Mesothelial cell of epicardium (in vitro differentiated cells): ENCODE measurements around the gene PDZD8. TPM values are rescaled to one million over a fixed set of nuclear protein-coding genes. Genes with fewer than 3 reads are reported as not detected.
A peak's percentile ranks its signal among the peaks of the same experiment; 100 is the strongest.

Experiments
- DNase-seq, 2 experiments: peaks; one replicate each; pipeline ENCODE4 v3.0.0; 2021; ENCODE audit warnings: low spot score in 2 of 2; ENCODE audit not compliant: unreplicated experiment in 2 of 2
- H3K27ac Mint-ChIP-seq: 2 replicates; pipeline ENCODE4 v1.8.0; 2021; ENCODE audit warnings: mixed read lengths
- H3K27me3 Mint-ChIP-seq: 2 replicates; pipeline ENCODE4 v1.8.0; 2021; ENCODE audit warnings: low read depth, mixed read lengths
- H3K36me3 Mint-ChIP-seq: 2 replicates; pipeline ENCODE4 v1.8.0; 2021; ENCODE audit warnings: mixed read lengths
- H3K4me1 Mint-ChIP-seq: 2 replicates; pipeline ENCODE4 v1.8.0; 2021; ENCODE audit warnings: mixed read lengths
- H3K4me3 Mint-ChIP-seq: 2 replicates; pipeline ENCODE4 v1.8.0; 2021; ENCODE audit warnings: mild to moderate bottlenecking, moderate library complexity, mixed read lengths
- H3K9me3 Mint-ChIP-seq: 2 replicates; pipeline ENCODE4 v1.8.0; 2021; ENCODE audit warnings: mixed read lengths
- total RNA-seq: library from RNA; stranded (reverse); gene quantifications from 3 replicates; pipeline ENCODE4 v1.2.1, GENCODE V29; 2021
- TF ChIP-seq, protein P1 (sequence below): fragments of 200-600 bp; sonication (generic); IDR thresholded peaks from one replicate; pipeline ENCODE4 v1.5.0; 2021; ENCODE audit warnings: antibody characterized with exemption; ENCODE audit not compliant: unreplicated experiment

Gene PDZD8, protein sequence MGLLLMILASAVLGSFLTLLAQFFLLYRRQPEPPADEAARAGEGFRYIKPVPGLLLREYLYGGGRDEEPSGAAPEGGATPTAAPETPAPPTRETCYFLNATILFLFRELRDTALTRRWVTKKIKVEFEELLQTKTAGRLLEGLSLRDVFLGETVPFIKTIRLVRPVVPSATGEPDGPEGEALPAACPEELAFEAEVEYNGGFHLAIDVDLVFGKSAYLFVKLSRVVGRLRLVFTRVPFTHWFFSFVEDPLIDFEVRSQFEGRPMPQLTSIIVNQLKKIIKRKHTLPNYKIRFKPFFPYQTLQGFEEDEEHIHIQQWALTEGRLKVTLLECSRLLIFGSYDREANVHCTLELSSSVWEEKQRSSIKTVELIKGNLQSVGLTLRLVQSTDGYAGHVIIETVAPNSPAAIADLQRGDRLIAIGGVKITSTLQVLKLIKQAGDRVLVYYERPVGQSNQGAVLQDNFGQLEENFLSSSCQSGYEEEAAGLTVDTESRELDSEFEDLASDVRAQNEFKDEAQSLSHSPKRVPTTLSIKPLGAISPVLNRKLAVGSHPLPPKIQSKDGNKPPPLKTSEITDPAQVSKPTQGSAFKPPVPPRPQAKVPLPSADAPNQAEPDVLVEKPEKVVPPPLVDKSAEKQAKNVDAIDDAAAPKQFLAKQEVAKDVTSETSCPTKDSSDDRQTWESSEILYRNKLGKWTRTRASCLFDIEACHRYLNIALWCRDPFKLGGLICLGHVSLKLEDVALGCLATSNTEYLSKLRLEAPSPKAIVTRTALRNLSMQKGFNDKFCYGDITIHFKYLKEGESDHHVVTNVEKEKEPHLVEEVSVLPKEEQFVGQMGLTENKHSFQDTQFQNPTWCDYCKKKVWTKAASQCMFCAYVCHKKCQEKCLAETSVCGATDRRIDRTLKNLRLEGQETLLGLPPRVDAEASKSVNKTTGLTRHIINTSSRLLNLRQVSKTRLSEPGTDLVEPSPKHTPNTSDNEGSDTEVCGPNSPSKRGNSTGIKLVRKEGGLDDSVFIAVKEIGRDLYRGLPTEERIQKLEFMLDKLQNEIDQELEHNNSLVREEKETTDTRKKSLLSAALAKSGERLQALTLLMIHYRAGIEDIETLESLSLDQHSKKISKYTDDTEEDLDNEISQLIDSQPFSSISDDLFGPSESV
- 26.3 to 29.2 TPM (median 27.3 TPM) in 3 replicates for total RNA-seq

DNA sequence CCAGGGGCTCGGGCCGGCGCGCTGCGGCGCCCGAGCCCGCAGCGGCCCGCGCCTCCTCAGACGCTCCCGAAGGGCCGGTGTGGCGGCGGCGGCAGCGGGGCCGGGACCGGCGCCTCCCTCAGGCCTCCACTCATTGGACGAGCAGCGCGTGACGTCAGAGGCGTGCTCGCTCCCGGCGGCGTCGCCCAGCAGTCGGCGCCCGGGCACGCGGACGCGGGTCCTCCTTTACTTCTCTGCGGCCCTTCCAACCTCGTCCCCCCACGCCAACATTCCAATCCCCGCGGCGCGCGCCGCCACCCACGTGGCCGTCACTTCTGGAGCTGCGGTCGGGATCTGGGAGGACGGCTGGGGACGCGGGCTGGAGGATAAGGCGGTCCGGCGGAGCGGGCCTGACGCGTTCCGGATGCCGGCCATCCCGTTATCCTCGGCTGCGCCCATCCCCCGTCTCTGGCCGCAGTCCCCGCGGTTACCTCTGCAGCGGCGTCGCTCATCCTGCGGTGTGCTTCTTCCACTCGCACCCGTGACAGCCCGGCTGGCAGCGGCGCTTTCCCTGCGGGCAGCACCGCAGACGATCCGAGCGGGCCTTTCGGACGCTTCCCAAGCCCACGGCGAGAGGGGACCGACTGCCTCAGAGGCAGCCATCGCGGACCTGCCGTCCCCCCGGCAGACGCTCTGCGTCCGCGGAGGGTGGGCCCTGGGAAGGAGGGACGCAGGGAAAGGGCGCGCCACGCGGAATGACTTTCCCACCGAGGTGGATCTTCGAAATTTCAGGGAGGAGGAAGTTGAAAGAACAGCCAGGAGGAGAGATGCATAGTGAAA is at the start of gene PDZD8:
PDZD8 (minus strand) TSS at position 81 of the 819 bp plus-strand sequence. CDS start 213 bp downstream, outside the sequence.
- Mint-ChIP-seq H3K36me3 (no peaks in the 10 kb centered on the region), H3K27ac (peak within 1 kb of the TSS; percentile 91), H3K4me3 (peak within 1 kb of the TSS; percentile 88), H3K9me3 (no peaks in the 10 kb centered on the region), H3K4me1 (peaks cover 30% of the 10 kb centered on the region), H3K27me3 (peaks cover 37% of the 10 kb centered on the region)
- peak; percentile 91 to 96 for DNase-seq
- TF ChIP-seq, protein P1, sequence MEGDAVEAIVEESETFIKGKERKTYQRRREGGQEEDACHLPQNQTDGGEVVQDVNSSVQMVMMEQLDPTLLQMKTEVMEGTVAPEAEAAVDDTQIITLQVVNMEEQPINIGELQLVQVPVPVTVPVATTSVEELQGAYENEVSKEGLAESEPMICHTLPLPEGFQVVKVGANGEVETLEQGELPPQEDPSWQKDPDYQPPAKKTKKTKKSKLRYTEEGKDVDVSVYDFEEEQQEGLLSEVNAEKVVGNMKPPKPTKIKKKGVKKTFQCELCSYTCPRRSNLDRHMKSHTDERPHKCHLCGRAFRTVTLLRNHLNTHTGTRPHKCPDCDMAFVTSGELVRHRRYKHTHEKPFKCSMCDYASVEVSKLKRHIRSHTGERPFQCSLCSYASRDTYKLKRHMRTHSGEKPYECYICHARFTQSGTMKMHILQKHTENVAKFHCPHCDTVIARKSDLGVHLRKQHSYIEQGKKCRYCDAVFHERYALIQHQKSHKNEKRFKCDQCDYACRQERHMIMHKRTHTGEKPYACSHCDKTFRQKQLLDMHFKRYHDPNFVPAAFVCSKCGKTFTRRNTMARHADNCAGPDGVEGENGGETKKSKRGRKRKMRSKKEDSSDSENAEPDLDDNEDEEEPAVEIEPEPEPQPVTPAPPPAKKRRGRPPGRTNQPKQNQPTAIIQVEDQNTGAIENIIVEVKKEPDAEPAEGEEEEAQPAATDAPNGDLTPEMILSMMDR = no peak

DNA sequence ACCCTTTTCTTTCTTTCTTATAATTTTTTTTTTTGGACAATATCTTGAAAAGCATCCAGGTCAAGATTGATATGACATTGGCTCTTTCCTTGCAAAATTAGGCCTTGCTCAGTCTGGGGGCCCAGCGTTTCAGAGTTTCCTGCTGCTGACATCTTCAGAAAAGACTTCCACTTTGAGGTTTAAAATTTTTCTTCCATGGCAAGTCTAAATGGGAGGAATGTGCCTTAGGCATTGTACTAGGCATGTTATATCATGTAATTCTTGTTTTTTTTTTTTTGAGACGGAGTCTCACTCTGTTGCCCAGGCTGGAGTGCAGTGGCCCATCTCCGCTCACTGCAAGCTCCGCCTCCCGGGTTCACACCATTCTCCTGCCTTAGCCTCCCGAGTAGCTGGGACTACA is 48.9 kb upstream of the PDZD8 start:
- Mint-ChIP-seq H3K4me1 (no peaks in the 10 kb centered on the region), H3K9me3 (no peaks in the 10 kb centered on the region), H3K4me3 (no peak overlapping the region), H3K27ac (no peak overlapping the region), H3K36me3 (no peaks in the 10 kb centered on the region), H3K27me3 (peaks cover 35% of the 10 kb centered on the region)
- TF ChIP-seq, protein P1 = no peak
- DNase-seq = no peak

DNA sequence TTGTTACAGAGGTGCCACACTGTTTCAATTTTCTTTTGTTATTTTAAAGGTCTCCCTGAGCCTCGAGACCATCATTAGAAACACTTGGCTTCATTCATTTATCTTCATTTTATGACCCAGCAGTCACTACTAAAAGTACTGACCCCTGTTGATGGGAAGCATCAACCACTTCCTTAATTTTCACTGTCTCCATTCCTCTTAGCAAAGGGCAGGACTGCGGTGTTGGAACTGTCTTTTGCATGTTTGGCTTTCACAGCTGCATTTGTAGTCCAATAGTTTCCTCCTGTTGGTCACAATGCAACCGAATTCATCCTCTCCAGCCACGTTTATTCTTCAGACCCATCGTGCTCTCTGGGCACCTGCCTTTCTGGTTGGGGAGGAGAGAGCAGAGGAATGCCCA is 46.7 kb upstream of the PDZD8 start:
- peaks cover 36% of the 10 kb centered on the region for H3K27me3 Mint-ChIP-seq
- H3K27ac Mint-ChIP-seq = no peak overlapping the region
- H3K4me1 Mint-ChIP-seq = no peaks in the 10 kb centered on the region
- H3K9me3 Mint-ChIP-seq = no peaks in the 10 kb centered on the region
- DNase-seq = no peak
- no peaks in the 10 kb centered on the region for H3K36me3 Mint-ChIP-seq
- H3K4me3 Mint-ChIP-seq = no peak overlapping the region
- TF ChIP-seq, protein P1 = no peak

DNA sequence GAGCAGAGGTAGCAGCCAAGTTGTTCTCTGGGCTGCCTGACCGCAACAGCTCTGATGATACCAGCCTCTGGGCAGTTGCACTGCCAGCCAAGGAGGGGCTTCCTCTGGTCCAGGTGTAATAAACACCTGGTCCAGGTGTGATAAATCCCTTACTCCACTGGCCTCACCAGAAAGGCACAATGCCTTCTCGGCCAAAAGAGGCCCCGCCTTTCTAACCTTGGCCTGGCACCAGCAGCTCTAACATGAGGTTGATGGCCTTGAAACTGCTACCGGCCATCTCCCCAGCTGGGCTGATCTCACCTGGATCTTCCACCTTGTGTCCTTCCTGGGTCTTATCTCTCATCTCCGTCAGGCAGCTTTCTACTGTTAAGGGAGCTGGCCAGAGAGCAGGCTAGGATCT is 45.5 kb upstream of the PDZD8 start:
- Mint-ChIP-seq H3K36me3 (no peaks in the 10 kb centered on the region), H3K4me1 (no peaks in the 10 kb centered on the region), H3K4me3 (no peak overlapping the region), H3K27me3 (peaks cover 32% of the 10 kb centered on the region), H3K27ac (no peak overlapping the region), H3K9me3 (no peaks in the 10 kb centered on the region)
- DNase-seq = no peak
- TF ChIP-seq, protein P1 = no peak

DNA sequence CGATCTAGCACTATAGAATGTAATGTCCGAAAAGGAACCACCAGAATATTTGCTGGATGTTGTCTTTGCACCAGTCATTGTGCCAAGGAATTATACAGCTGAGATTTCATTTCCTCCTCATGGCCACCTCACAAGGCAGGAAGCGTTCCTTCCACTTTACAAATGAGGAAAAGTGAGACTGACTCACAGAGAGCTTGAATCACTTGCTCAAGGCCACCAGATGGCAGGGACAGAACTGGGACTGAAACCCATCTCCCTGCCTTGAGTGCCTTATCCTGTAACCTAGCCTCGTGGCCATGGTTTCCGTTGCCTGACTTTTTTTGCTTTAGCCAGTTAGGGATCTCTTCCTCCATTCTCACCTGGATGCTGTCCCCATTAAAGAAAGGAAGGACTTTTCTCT is 44.7 kb upstream of the PDZD8 start:
- Mint-ChIP-seq H3K36me3 (no peaks in the 10 kb centered on the region), H3K4me3 (no peak overlapping the region), H3K4me1 (no peaks in the 10 kb centered on the region), H3K27ac (no peak overlapping the region), H3K9me3 (no peaks in the 10 kb centered on the region), H3K27me3 (peaks cover 28% of the 10 kb centered on the region)
- TF ChIP-seq, protein P1 = no peak
- DNase-seq = no peak
